GM03348 (cell line): ENCODE data around the gene PPP2R2D.
"Not testable (repeated sequence)": the region's sequence is repeated elsewhere in the genome, so short reads cannot be mapped to it uniquely, and the experiment has no call there.

Experiments
- DNase-seq: peaks from one replicate; pipeline ENCODE4 v3.0.0; 2012; ENCODE audit warnings: low spot score

PPP2R2D gene

GRCh38 chr10:131868436-131868835 lies 32.4 kb upstream of the PPP2R2D start:
- DNase-seq = no peak

- DNase-seq = no peak
Measured at GRCh38 chr10:131869344-131869743, 31.5 kb upstream of the PPP2R2D start.

- no peak for DNase-seq
Measured at GRCh38 chr10:131870411-131870810, 30.4 kb upstream of the PPP2R2D start.

GRCh38 chr10:131870831-131871672 lies 29.8 kb upstream of the PPP2R2D start:
- DNase-seq = no peak

- no peak for DNase-seq
Measured at GRCh38 chr10:131871673-131872005, 29.2 kb upstream of the PPP2R2D start.

GRCh38 chr10:131872011-131872826 lies 28.6 kb upstream of the PPP2R2D start:
- DNase-seq = no peak

GRCh38 chr10:131872827-131873375 lies 27.9 kb upstream of the PPP2R2D start:
- DNase-seq = no peak

- peak; percentile 90 for DNase-seq
Measured at GRCh38 chr10:131874991-131875451, 25.8 kb upstream of the PPP2R2D start.

GRCh38 chr10:131875501-131875900 lies 25.3 kb upstream of the PPP2R2D start:
- no peak for DNase-seq

GRCh38 chr10:131876017-131876416 lies 24.8 kb upstream of the PPP2R2D start:
- no peak for DNase-seq

- DNase-seq = no peak
Measured at GRCh38 chr10:131876508-131876907, 24.3 kb upstream of the PPP2R2D start.

GRCh38 chr10:131880016-131880590 lies 20.7 kb upstream of the PPP2R2D start:
- DNase-seq = no peak

GRCh38 chr10:131881104-131881880 lies 19.5 kb upstream of the PPP2R2D start:
- DNase-seq = no peak

- no peak for DNase-seq
Measured at GRCh38 chr10:131882151-131882550, 18.7 kb upstream of the PPP2R2D start.

GRCh38 chr10:131882590-131883451 lies 18.0 kb upstream of the PPP2R2D start:
- no peak for DNase-seq

GRCh38 chr10:131883621-131884393 lies 17.0 kb upstream of the PPP2R2D start:
- DNase-seq = not testable (repeated sequence)

- peak; percentile 93 for DNase-seq
Measured at GRCh38 chr10:131885391-131886165, 15.2 kb upstream of the PPP2R2D start.

GRCh38 chr10:131886237-131886636 lies 14.6 kb upstream of the PPP2R2D start:
- no peak for DNase-seq

- no peak for DNase-seq
Measured at GRCh38 chr10:131888186-131888604, 12.6 kb upstream of the PPP2R2D start.
